MCF 10A (cell line): ENCODE measurements around the gene TMPRSS9. TPM values are rescaled to one million over a fixed set of nuclear protein-coding genes. Genes with fewer than 3 reads are reported as not detected.

Experiments
- BruUV-seq: library from RNA; stranded (reverse); fragments of 400-500 nt; replicated peaks from 2 replicates; lab custom pipeline; 2021; lab: Mats Ljungman, UMichigan
- CTCF ChIA-PET: fragments of 300-600 bp; sonication (Branson Sonifier 250); formaldehyde crosslinking; extraction: SDS; loops from one replicate; lab custom pipeline; 2021; ENCODE audit warnings: antibody characterized with exemption, inconsistent platforms; lab: Yijun Ruan, JAX
- POLR2A ChIA-PET: fragments of 300-600, 350-650 bp; sonication (Branson Sonifier 250); formaldehyde crosslinking; extraction: SDS; loops from one replicate; lab custom pipeline; 2020; ENCODE audit warnings: antibody characterized with exemption, inconsistent platforms; lab: Yijun Ruan, JAX
- DNase-seq: peaks from one replicate; pipeline ENCODE4 v3.0.0-alpha.2; 2018; ENCODE audit not compliant: unreplicated experiment
- H3K27ac Mint-ChIP-seq: one replicate; pipeline ENCODE4 v1.8.0; 2022; ENCODE audit warnings: mild to moderate bottlenecking, low read depth, mixed read lengths; ENCODE audit not compliant: unreplicated experiment
- H3K27me3 Mint-ChIP-seq: one replicate; pipeline ENCODE4 v1.8.0; 2022; ENCODE audit warnings: mixed read lengths; ENCODE audit not compliant: insufficient read depth, unreplicated experiment
- H3K36me3 Mint-ChIP-seq: one replicate; pipeline ENCODE4 v1.8.0; 2022; ENCODE audit warnings: mild to moderate bottlenecking, moderate library complexity, mixed read lengths; ENCODE audit not compliant: insufficient read depth, unreplicated experiment
- H3K4me1 Mint-ChIP-seq: one replicate; pipeline ENCODE4 v1.8.0; 2022; ENCODE audit warnings: mixed read lengths; ENCODE audit not compliant: insufficient read depth, unreplicated experiment
- H3K4me3 Mint-ChIP-seq: one replicate; pipeline ENCODE4 v1.8.0; 2022; ENCODE audit warnings: mild to moderate bottlenecking, moderate library complexity, mixed read lengths; ENCODE audit not compliant: unreplicated experiment
- H3K9me3 Mint-ChIP-seq: one replicate; pipeline ENCODE4 v1.8.0; 2022; ENCODE audit warnings: mixed read lengths; ENCODE audit not compliant: unreplicated experiment
- intact Hi-C: fragments of 100-400 bp; cut with micrococcal nuclease; formaldehyde crosslinking; loops from 2 replicates; pipeline ENCODE4 v1.14.1; 2022
- total RNA-seq: library from RNA; stranded (reverse); gene quantifications from 2 replicates; pipeline ENCODE4 v1.2.3, GENCODE V29; 2022
- TF ChIP-seq, protein P1 (sequence below): fragments of 200-600 bp; IDR thresholded peaks from one replicate; pipeline ENCODE4 v1.8.0; 2022; ENCODE audit warnings: antibody characterized with exemption, mild to moderate bottlenecking; ENCODE audit not compliant: unreplicated experiment

TMPRSS9 gene
- total RNA-seq, 1 experiment from 2014 or later: not detected

DNA sequence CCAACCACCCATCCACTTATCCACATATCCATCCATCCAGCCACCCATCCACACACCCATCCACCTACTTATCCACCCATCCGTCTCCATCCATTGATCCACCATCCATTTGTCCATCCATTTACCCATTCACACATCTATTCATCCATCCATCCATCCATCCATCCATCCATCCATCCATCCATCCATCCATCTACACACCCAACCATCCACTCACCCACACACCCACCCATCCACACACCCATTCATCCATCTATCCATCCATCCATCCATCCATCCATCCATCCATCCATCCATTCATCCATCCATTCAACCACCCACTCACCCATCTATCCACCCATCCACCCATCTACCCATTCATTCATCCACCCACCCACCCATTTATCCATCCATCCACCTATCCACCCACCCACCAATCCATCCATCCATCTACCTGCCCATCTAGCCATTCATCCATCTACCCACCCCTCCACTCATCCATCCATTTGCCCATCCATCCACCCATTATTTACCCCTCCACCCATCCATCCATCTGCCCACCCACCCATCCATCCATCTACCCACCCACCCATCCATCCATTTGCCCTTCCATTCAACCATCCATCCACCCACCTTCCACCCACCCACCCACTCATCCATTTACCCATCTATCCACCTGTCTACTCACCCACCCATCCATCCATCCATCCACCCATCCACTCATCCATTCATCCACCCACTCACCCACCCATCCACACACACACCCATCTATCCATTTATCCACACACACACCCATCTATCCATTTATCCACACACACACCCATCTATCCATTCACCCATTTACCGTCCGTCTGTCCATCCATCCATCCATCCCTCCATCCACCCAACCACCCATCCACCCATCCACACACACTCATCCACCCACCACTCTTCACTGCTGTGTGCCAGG, 2.5 kb upstream of the TMPRSS9 start:
- ChIA-PET CTCF (interaction anchor here (0.7 kb wide), 1 partner anchor 205 kb away, joined by 4 read pairs; no protein-coding TSS in a partner anchor), POLR2A (interaction anchor here (0.7 kb wide), 1 partner anchor 10 kb away, joined by 3 read pairs; no protein-coding TSS in a partner anchor)
- H3K4me1 Mint-ChIP-seq: no peaks in the 10 kb centered on the region
- H3K27ac Mint-ChIP-seq: no peak overlapping the region
- intact Hi-C loops: no loop called here
- H3K36me3 Mint-ChIP-seq: no peaks in the 10 kb centered on the region
- DNase-seq: no peak
- no peak overlapping the region for H3K4me3 Mint-ChIP-seq
- peaks cover 11% of the 10 kb centered on the region for H3K27me3 Mint-ChIP-seq
- no peaks in the 10 kb centered on the region for H3K9me3 Mint-ChIP-seq
- TF ChIP-seq, protein P1, sequence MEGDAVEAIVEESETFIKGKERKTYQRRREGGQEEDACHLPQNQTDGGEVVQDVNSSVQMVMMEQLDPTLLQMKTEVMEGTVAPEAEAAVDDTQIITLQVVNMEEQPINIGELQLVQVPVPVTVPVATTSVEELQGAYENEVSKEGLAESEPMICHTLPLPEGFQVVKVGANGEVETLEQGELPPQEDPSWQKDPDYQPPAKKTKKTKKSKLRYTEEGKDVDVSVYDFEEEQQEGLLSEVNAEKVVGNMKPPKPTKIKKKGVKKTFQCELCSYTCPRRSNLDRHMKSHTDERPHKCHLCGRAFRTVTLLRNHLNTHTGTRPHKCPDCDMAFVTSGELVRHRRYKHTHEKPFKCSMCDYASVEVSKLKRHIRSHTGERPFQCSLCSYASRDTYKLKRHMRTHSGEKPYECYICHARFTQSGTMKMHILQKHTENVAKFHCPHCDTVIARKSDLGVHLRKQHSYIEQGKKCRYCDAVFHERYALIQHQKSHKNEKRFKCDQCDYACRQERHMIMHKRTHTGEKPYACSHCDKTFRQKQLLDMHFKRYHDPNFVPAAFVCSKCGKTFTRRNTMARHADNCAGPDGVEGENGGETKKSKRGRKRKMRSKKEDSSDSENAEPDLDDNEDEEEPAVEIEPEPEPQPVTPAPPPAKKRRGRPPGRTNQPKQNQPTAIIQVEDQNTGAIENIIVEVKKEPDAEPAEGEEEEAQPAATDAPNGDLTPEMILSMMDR: no peak
- BruUV-seq: no TSS peak

DNA sequence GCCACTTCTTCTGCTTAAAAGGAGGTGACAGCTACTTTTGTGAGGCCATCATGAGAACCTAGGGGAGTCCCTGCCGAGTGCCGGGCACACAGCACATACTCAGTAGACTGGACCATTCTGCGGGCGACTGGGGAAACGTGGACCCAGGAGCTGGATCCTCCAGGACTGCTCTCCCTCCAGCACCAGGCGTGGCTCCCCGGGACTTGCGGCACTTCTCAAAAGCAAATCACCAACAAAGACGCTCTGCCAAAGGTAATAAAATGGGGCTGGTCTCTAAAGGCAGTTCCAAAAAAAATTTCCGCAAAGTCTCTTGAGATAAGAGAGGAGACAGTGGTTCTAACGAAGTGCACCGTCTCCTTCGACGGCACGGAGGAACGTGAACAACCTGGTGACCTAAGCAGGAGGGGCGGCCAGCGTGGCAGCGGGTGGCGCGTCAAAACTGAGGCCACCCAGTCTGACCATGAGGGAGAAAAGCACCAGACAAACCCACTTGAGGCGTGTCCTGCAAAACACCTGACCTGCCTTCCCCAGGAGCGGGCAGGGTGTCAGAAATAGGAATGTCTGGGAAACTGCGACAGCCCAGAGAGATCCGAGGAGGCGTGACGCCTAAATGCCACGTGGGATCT, 1.4 kb upstream of the TMPRSS9 start:
- intact Hi-C loops: no loop called here
- BruUV-seq: no TSS peak
- POLR2A ChIA-PET: interaction anchor here (0.7 kb wide), 1 partner anchor 9 kb away, joined by 3 read pairs; no protein-coding TSS in a partner anchor
- Mint-ChIP-seq H3K27ac (no peak overlapping the region), H3K9me3 (no peaks in the 10 kb centered on the region), H3K27me3 (peaks cover 11% of the 10 kb centered on the region), H3K4me3 (no peak overlapping the region), H3K4me1 (no peaks in the 10 kb centered on the region), H3K36me3 (no peaks in the 10 kb centered on the region)
- CTCF ChIA-PET: interaction anchor here (0.7 kb wide), 1 partner anchor 365 kb away, joined by 3 read pairs; no protein-coding TSS in a partner anchor
- DNase-seq: no peak
- TF ChIP-seq, protein P1: no peak

DNA sequence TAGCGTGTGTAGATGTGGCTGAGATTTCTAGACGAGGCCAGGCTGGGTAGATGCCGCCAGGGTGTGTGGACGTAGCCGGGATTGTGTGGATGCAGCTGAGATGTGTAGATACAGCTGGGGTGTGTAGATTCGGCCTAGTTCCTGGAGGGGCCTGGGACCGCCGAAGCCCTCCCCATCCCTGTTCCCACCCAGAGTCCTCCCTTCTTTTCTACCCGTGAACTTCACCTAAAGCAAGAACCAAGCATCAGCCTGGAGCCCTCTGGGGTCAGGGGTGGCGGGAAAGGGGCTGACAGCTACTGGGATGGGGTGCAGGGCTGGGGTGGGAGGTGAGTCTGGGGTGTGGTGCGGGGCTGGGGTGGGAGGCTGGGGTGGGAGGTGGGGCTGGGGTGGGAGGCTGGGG, 768 bp downstream of the TMPRSS9 start:
- no TSS peak for BruUV-seq
- Mint-ChIP-seq H3K4me1 (no peaks in the 10 kb centered on the region), H3K27ac (no peak overlapping the region), H3K27me3 (peaks cover 23% of the 10 kb centered on the region), H3K4me3 (no peak overlapping the region), H3K9me3 (no peaks in the 10 kb centered on the region), H3K36me3 (no peaks in the 10 kb centered on the region)
- no peak for DNase-seq
- POLR2A ChIA-PET: no interaction called here
- TF ChIP-seq, protein P1: no peak
- CTCF ChIA-PET: no interaction called here
- intact Hi-C loops: no loop called here
